ENCODE results near the gene ATG9A.

DNA sequence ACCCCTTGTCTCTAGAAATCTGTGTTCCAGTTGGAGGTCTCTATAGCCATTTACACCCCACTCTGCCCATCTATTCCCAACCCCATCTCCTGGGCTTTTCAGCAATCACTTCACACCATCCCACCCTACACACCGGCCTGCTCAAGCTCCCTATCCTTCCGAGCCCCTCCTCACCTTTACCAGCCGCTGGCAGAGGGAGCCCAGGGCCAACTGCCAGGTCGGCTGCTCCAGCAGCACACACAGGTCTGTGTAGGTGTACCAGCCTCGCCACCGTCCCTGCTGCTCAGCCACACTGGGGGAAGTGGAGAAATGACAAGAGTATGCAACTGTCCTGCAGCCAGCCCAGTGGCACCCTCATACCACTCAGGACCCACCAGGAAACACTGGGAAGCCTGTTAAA lies 56.3 kb downstream of the ATG9A start:
- TF ChIP-seq POLR2A (IDR thresholded peaks at IDR 0.05), result no peak
- TF ChIP-seq, protein P1, sequence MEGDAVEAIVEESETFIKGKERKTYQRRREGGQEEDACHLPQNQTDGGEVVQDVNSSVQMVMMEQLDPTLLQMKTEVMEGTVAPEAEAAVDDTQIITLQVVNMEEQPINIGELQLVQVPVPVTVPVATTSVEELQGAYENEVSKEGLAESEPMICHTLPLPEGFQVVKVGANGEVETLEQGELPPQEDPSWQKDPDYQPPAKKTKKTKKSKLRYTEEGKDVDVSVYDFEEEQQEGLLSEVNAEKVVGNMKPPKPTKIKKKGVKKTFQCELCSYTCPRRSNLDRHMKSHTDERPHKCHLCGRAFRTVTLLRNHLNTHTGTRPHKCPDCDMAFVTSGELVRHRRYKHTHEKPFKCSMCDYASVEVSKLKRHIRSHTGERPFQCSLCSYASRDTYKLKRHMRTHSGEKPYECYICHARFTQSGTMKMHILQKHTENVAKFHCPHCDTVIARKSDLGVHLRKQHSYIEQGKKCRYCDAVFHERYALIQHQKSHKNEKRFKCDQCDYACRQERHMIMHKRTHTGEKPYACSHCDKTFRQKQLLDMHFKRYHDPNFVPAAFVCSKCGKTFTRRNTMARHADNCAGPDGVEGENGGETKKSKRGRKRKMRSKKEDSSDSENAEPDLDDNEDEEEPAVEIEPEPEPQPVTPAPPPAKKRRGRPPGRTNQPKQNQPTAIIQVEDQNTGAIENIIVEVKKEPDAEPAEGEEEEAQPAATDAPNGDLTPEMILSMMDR (IDR thresholded peaks at IDR 0.05), result no peak
